H1 (cell line): ENCODE measurements around the gene PET100. TPM values are rescaled to one million over a fixed set of nuclear protein-coding genes. Genes with fewer than 3 reads are reported as not detected.

Experiments
- microRNA-seq, 2 experiments: library from miRNA; unstranded; fragments of <30 nt; microRNA quantifications; one replicate each; pipeline versions ENCODE4 to v1.2.0, GENCODE V29; 2016 to 2020; ENCODE audit warnings: borderline microRNAs expressed in 2 of 2, borderline number of aligned reads in 2 of 2, borderline replicate concordance in 1 of 2
- polyA plus RNA-seq, 7 experiments: library from polyadenylated mRNA; depleted of rRNA in 3 of 7; stranded (reverse) in 5 of 7; unstranded in 2 of 7; fragments of >200 nt in 5 of 7; fragments of 200-250 nt in 2 of 7; gene quantifications; 1 replicate in 5 of 7; 2 replicates in 1 of 7; 4 replicates in 1 of 7; pipeline versions ENCODE4 v1.2.1 to v1.2.3, GENCODE V29; 2011 to 2013; ENCODE audit warnings: missing spikeins in 2 of 7, mixed read lengths in 2 of 7
- small RNA-seq: library from polyadenylated mRNA; stranded (forward); fragments of <200 nt; extraction: miRNeasy Mini kit (QIAGEN cat#:217004); gene quantifications from one replicate; pipeline ENCODE3, GENCODE V24; 2013; ENCODE audit not compliant: insufficient read depth
- total RNA-seq: library from RNA; stranded (reverse); fragmentation: NEBNext Ultra II Directional; extraction: Animal tissue kit (Norgen Biotek cat#: 25700); gene quantifications from 2 replicates; pipeline ENCODE4 v1.2.1, GENCODE V29; 2021

Gene PET100
- total and polyA plus RNA-seq, 2 of the 8 experiments (the other 6 are each of a cell fraction or from before 2014, with no cell fraction given) = 80.8 to 105 TPM

Small RNA genes lying within 50 kb of the gene (microRNA-seq; reads per million reads assigned to microRNA genes)
- 0.41 to 0.46 reads per million in 2 experiments for gene MIR6792

Small RNA genes lying within 50 kb of the gene (small RNA-seq; reads per million reads assigned to genes)
- not detected for gene MIR6792

Other genes starting within 250 kb of the PET100 start
- 1.8 and 2.1 TPM in 2 replicates for gene PEX11G, start 140.8 kb upstream of the PET100 start, total RNA-seq
- 4.3 and 5.3 TPM in 2 replicates for gene PEX11G, start 140.8 kb upstream of the PET100 start, polyA plus RNA-seq (2011; rRNA removed)
- gene ZNF358, start 113.7 kb upstream of the PET100 start, total RNA-seq = 40.0 and 44.0 TPM in 2 replicates
- gene ZNF358, start 113.7 kb upstream of the PET100 start, polyA plus RNA-seq (2011; rRNA removed) = 60.3 and 117 TPM in 2 replicates
- 15.8 and 19.1 TPM in 2 replicates for gene MCOLN1, start 107.2 kb upstream of the PET100 start, total RNA-seq
- gene MCOLN1, start 107.2 kb upstream of the PET100 start, polyA plus RNA-seq (2011; rRNA removed) = 40.0 and 42.8 TPM in 2 replicates
- 121 and 123 TPM in 2 replicates for gene PNPLA6, start 94.1 kb upstream of the PET100 start, total RNA-seq
- gene PNPLA6, start 94.1 kb upstream of the PET100 start, polyA plus RNA-seq (2011; rRNA removed) = 55.1 and 121 TPM in 2 replicates
- 30.4 and 32.5 TPM in 2 replicates for gene CAMSAP3, start 33.9 kb upstream of the PET100 start, total RNA-seq
- 11.4 and 19.6 TPM in 2 replicates for gene CAMSAP3, start 33.9 kb upstream of the PET100 start, polyA plus RNA-seq (2011; rRNA removed)
- gene XAB2, start 248 bp upstream of the PET100 start, total RNA-seq = 49.4 and 51.4 TPM in 2 replicates
- 48.2 and 74.4 TPM in 2 replicates for gene XAB2, start 248 bp upstream of the PET100 start, polyA plus RNA-seq (2011; rRNA removed)
- not detected in 2 replicates for gene PCP2, start 3.9 kb downstream of the PET100 start, total RNA-seq
- gene PCP2, start 3.9 kb downstream of the PET100 start, polyA plus RNA-seq (2011; rRNA removed) = 0.49 TPM in 1 of 2 replicates, not detected in the other
- gene STXBP2, start 7.3 kb downstream of the PET100 start, total RNA-seq = 51.5 and 52.9 TPM in 2 replicates
- gene STXBP2, start 7.3 kb downstream of the PET100 start, polyA plus RNA-seq (2011; rRNA removed) = 53.8 and 82.7 TPM in 2 replicates
- not detected in 2 replicates for gene RETN, start 39.3 kb downstream of the PET100 start, total RNA-seq
- gene RETN, start 39.3 kb downstream of the PET100 start, polyA plus RNA-seq (2011; rRNA removed) = not detected in 2 replicates
- gene MCEMP1, start 47.3 kb downstream of the PET100 start, total RNA-seq = not detected in 2 replicates
- gene MCEMP1, start 47.3 kb downstream of the PET100 start, polyA plus RNA-seq (2011; rRNA removed) = 0.13 TPM in 1 of 2 replicates, not detected in the other
- gene TRAPPC5, start 51.0 kb downstream of the PET100 start, total RNA-seq = 99.7 and 109 TPM in 2 replicates
- 120 TPM in 2 replicates for gene TRAPPC5, start 51.0 kb downstream of the PET100 start, polyA plus RNA-seq (2011; rRNA removed)
- gene FCER2, start 72.3 kb downstream of the PET100 start, total RNA-seq = 0.29 TPM in 1 of 2 replicates, not detected in the other
- 0.67 TPM in 2 replicates for gene FCER2, start 72.3 kb downstream of the PET100 start, polyA plus RNA-seq (2011; rRNA removed)
- gene CLEC4G, start 102.3 kb downstream of the PET100 start, total RNA-seq = 0.35 and 1.0 TPM in 2 replicates
- gene CLEC4G, start 102.3 kb downstream of the PET100 start, polyA plus RNA-seq (2011; rRNA removed) = 2.9 and 3.2 TPM in 2 replicates
- 0.22 TPM in 1 of 2 replicates, not detected in the other for gene CD209, start 117.7 kb downstream of the PET100 start, total RNA-seq
- gene CD209, start 117.7 kb downstream of the PET100 start, polyA plus RNA-seq (2011; rRNA removed) = 0.03 and 0.05 TPM in 2 replicates
- not detected in 2 replicates for gene CLEC4M, start 133.4 kb downstream of the PET100 start, total RNA-seq
- not detected in 2 replicates for gene CLEC4M, start 133.4 kb downstream of the PET100 start, polyA plus RNA-seq (2011; rRNA removed)
- gene EVI5L, start 200.4 kb downstream of the PET100 start, total RNA-seq = 10.4 and 11.0 TPM in 2 replicates
- gene EVI5L, start 200.4 kb downstream of the PET100 start, polyA plus RNA-seq (2011; rRNA removed) = 7.2 and 13.1 TPM in 2 replicates
- 23.9 and 25.3 TPM in 2 replicates for gene PRR36, start 244.6 kb downstream of the PET100 start, total RNA-seq
- gene PRR36, start 244.6 kb downstream of the PET100 start, polyA plus RNA-seq (2011; rRNA removed) = 1.6 and 3.4 TPM in 2 replicates